HFF-Myc (cell line): ENCODE results near the gene CCDC66.

Experiments used
- DNase-seq: peaks from one replicate; pipeline ENCODE4 v3.0.0-alpha.2; 2011; ENCODE audit warnings: low read depth; ENCODE audit errors: extremely low read depth
- H3K4me3 ChIP-seq: replicated peaks from 2 replicates; pipeline ENCODE4 v1.5.1; 2011; ENCODE audit warnings: low read depth, mild to moderate bottlenecking, control low read depth, low read length
- TF ChIP-seq, protein P1 (sequence below): IDR thresholded peaks from 2 replicates; pipeline ENCODE4 v1.5.1; 2012; ENCODE audit warnings: mild to moderate bottlenecking, low read depth, low read length, control low read depth; ENCODE audit errors: missing control alignments

CCDC66 gene

DNA sequence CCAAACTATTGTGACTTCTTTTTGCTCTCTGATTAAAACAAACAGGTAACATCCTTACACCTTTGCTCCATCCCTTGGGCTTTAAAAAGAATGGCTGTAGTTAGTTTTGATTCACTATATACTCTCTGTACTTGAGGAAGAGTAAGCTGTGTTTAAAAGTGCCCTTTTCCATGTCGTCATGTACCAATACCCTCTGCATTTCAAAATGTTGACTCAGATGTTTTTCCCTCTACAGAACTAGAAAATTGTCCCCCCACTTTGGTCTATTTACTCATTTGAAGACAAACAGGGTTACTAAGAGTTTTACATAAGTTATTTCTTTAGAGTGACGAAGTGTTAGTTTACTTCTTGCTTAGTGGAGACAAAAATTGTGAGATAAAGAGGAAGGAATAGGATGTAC, 63.4 kb downstream of the CCDC66 start:
- TF ChIP-seq, protein P1, sequence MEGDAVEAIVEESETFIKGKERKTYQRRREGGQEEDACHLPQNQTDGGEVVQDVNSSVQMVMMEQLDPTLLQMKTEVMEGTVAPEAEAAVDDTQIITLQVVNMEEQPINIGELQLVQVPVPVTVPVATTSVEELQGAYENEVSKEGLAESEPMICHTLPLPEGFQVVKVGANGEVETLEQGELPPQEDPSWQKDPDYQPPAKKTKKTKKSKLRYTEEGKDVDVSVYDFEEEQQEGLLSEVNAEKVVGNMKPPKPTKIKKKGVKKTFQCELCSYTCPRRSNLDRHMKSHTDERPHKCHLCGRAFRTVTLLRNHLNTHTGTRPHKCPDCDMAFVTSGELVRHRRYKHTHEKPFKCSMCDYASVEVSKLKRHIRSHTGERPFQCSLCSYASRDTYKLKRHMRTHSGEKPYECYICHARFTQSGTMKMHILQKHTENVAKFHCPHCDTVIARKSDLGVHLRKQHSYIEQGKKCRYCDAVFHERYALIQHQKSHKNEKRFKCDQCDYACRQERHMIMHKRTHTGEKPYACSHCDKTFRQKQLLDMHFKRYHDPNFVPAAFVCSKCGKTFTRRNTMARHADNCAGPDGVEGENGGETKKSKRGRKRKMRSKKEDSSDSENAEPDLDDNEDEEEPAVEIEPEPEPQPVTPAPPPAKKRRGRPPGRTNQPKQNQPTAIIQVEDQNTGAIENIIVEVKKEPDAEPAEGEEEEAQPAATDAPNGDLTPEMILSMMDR: no peak
- H3K4me3 ChIP-seq: no peak overlapping the region
- no peak for DNase-seq

DNA sequence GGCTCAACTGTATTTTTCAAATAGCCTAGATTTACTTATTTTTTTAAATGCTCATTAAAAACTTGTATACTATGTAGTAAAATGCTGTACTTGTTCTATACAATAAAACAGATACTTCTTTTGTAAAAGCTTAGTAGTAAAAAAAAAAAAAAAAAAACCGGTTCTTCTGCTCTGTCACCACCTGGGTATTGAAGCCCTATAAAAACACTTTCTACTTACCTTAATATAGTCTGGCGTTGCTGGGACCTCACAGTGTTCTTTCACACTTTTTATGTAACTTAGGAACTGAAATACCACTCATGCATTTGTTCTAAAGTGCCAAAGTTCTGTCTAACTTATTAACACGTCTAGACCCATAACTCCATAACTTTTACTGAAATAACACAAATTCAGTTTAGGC, 64.7 kb downstream of the CCDC66 start:
- no peak overlapping the region for H3K4me3 ChIP-seq
- TF ChIP-seq, protein P1: no peak
- no peak for DNase-seq

GRCh38 chr3:56622381-56622780, 65.4 kb downstream of the CCDC66 start:
- no peak for DNase-seq
- TF ChIP-seq, protein P1: no peak
- no peak overlapping the region for H3K4me3 ChIP-seq

DNA sequence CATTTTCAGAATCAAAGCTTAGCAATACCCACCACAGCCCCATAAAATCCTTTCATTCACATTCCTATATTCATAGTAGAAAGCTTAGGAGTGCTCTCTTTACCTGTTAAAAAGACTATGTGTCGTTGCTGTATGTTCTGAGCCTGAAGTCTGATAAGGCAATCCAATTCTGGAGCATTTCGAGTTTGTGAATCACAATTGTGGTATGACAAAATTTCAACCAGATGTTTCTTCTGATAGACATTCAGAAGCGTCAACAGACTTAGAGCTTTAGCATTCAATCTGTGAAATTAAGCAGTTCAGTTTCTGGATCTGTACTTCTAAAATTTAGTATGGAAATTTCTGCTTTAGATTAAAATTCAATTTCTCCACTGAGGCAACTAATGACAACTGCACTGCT, 67.8 kb downstream of the CCDC66 start:
- DNase-seq: peak; percentile 10
- no peak overlapping the region for H3K4me3 ChIP-seq
- TF ChIP-seq, protein P1: no peak

GRCh38 chr3:56629047-56629446, 72.1 kb downstream of the CCDC66 start:
- no peak overlapping the region for H3K4me3 ChIP-seq
- TF ChIP-seq, protein P1: no peak
- DNase-seq: no peak

GRCh38 chr3:56629451-56629850, 72.5 kb downstream of the CCDC66 start:
- TF ChIP-seq, protein P1: no peak
- no peak overlapping the region for H3K4me3 ChIP-seq
- no peak for DNase-seq

- DNase-seq: no peak
- no peak overlapping the region for H3K4me3 ChIP-seq
- TF ChIP-seq, protein P1: no peak
These were observed 74.0 kb downstream of the CCDC66 start for GRCh38 chr3:56630966-56631365.
